ENCODE measurements around the gene UNC79. TPM values are rescaled to one million over a fixed set of nuclear protein-coding genes. Genes with fewer than 3 reads are reported as not detected.
"Not testable (repeated sequence)": the region's sequence is repeated elsewhere in the genome, so short reads cannot be mapped to it uniquely, and the experiment has no call there.

The UNC79 gene
- total RNA-seq, 2 donors from 2014 or later: 0.19 to 0.31 TPM

GRCh38 chr14:93402951-93403350, 27.8 kb upstream of the UNC79 start:
- Histone ChIP-seq H3K27ac (no peak overlapping the region), H3K36me3 (no peaks in the 10 kb centered on the region), H3K27me3 (no peaks in the 10 kb centered on the region), H3K4me3 (no peak overlapping the region), H3K9me3 (no peaks in the 10 kb centered on the region), H3K4me1 (no peaks in the 10 kb centered on the region)
- no peak for TF ChIP-seq CTCF (IDR thresholded peaks at IDR 0.05)
- DNase-seq (ENCODE audit: low spot score): no peak

- H3K4me3 ChIP-seq: no peak overlapping the region
- H3K4me1 ChIP-seq: no peaks in the 10 kb centered on the region
- no peak overlapping the region for H3K27ac ChIP-seq
- TF ChIP-seq CTCF (IDR thresholded peaks at IDR 0.05): no peak
- no peaks in the 10 kb centered on the region for H3K27me3 ChIP-seq
- DNase-seq (ENCODE audit: low spot score): no peak
- H3K36me3 ChIP-seq: no peaks in the 10 kb centered on the region
- peaks cover 0 to 13% of the 10 kb centered on the region in 2 donors for H3K9me3 ChIP-seq
These were observed 20.7 kb upstream of the UNC79 start for GRCh38 chr14:93410021-93410420.

GRCh38 chr14:93410893-93411292, 19.8 kb upstream of the UNC79 start:
- Histone ChIP-seq H3K27me3 (no peaks in the 10 kb centered on the region), H3K27ac (no peak overlapping the region), H3K4me1 (no peaks in the 10 kb centered on the region), H3K36me3 (no peaks in the 10 kb centered on the region), H3K4me3 (no peak overlapping the region), H3K9me3 (peaks cover 0 to 13% of the 10 kb centered on the region in 2 donors)
- TF ChIP-seq CTCF (IDR thresholded peaks at IDR 0.05): no peak
- DNase-seq (ENCODE audit: low spot score): no peak

GRCh38 chr14:93425136-93425535, 5.6 kb upstream of the UNC79 start:
- not testable (repeated sequence) for H3K4me1 ChIP-seq; DNase-seq (ENCODE audit: low spot score); H3K27ac ChIP-seq; H3K27me3 ChIP-seq; H3K4me3 ChIP-seq; H3K36me3 ChIP-seq
- H3K9me3 ChIP-seq: peaks cover 0 to 41% of the 10 kb centered on the region in 2 donors

GRCh38 chr14:93426750-93427149, 4.0 kb upstream of the UNC79 start:
- DNase-seq (ENCODE audit: low spot score): no peak
- no peak for TF ChIP-seq CTCF (IDR thresholded peaks at IDR 0.05)

GRCh38 chr14:93431036-93431670, 414 bp downstream of the UNC79 start:
- Histone ChIP-seq H3K9me3 (peaks cover 0 to 19% of the 10 kb centered on the region in 2 donors), H3K4me1 (peaks cover 0 to 15% of the 10 kb centered on the region in 2 donors), H3K27me3 (no peaks in the 10 kb centered on the region), H3K4me3 (peak overlapping the region in 1 of 2 donors; percentile 38), H3K36me3 (no peaks in the 10 kb centered on the region), H3K27ac (no peak overlapping the region)
- DNase-seq (ENCODE audit: low spot score): no peak
- no peak for TF ChIP-seq CTCF (IDR thresholded peaks at IDR 0.05)

More at GRCh38 chr14:93426750-93427149, 4.0 kb upstream of the UNC79 start:
- Histone ChIP-seq H3K9me3 (peaks cover 0 to 41% of the 10 kb centered on the region in 2 donors), H3K27me3 (no peaks in the 10 kb centered on the region), H3K27ac (no peak overlapping the region), H3K4me1 (peaks cover 0 to 15% of the 10 kb centered on the region in 2 donors), H3K36me3 (no peaks in the 10 kb centered on the region), H3K4me3 (no peak overlapping the region)
